ENCODE results near the gene CDA.

The CDA gene

GRCh38 chr1:20618550-20618949 is 29.7 kb downstream of the CDA start:
- no peak for DNase-seq

GRCh38 chr1:20619999-20620398 is 31.1 kb downstream of the CDA start:
- no peak for DNase-seq

- DNase-seq = no peak
These were observed 32.1 kb downstream of the CDA start for GRCh38 chr1:20621012-20621411.

GRCh38 chr1:20624709-20625108 is 35.8 kb downstream of the CDA start:
- DNase-seq = no peak

- DNase-seq = no peak
These were observed 36.5 kb downstream of the CDA start for GRCh38 chr1:20625176-20626097.

GRCh38 chr1:20626098-20626427 is 37.2 kb downstream of the CDA start:
- no peak for DNase-seq

GRCh38 chr1:20626524-20626923 is 37.6 kb downstream of the CDA start:
- DNase-seq = no peak

- no peak for DNase-seq
These were observed 41.8 kb downstream of the CDA start for GRCh38 chr1:20630729-20631128.

GRCh38 chr1:20632386-20632785 is 43.5 kb downstream of the CDA start:
- no peak for DNase-seq

- peak; percentile 78 to 95 (median 84) for DNase-seq
These were observed 44.5 kb downstream of the CDA start, which contains the start of gene PINK1 for GRCh38 chr1:20633190-20634064. Gene PINK1 (plus strand): TSS chr1:20633458. CDS start chr1:20633549, 91 bp downstream.

- peak in 1 of 6 experiments; percentile 61 for DNase-seq
These were observed 45.2 kb downstream of the CDA start for GRCh38 chr1:20634065-20634593.

GRCh38 chr1:20634594-20635084 is 45.7 kb downstream of the CDA start:
- peak; percentile 6 to 63 (median 20) for DNase-seq

GRCh38 chr1:20636785-20637347 is 48.0 kb downstream of the CDA start:
- DNase-seq = no peak

GRCh38 chr1:20640183-20640597 is 51.3 kb downstream of the CDA start:
- peak; percentile 21 to 71 (median 33) for DNase-seq

GRCh38 chr1:20641975-20642374 is 53.1 kb downstream of the CDA start:
- DNase-seq = no peak

- no peak for DNase-seq
These were observed 54.2 kb downstream of the CDA start for GRCh38 chr1:20643080-20643479.

- peak in 1 of 6 experiments; percentile 100 for DNase-seq
These were observed 55.5 kb downstream of the CDA start for GRCh38 chr1:20644416-20644815.

- DNase-seq = no peak
These were observed 56.5 kb downstream of the CDA start for GRCh38 chr1:20645414-20645813.

GRCh38 chr1:20648438-20648837 is 59.5 kb downstream of the CDA start:
- DNase-seq = no peak

- DNase-seq = no peak
These were observed 60.0 kb downstream of the CDA start for GRCh38 chr1:20648946-20649345.

GRCh38 chr1:20652300-20652699 is 63.4 kb downstream of the CDA start:
- DNase-seq = no peak

GRCh38 chr1:20654104-20654690 is 65.3 kb downstream of the CDA start:
- no peak for DNase-seq
